Gastroesophageal sphincter (tissue), 3 donors: ENCODE data around the gene CCDC60.

Source experiments
- CTCF ChIP-seq, 4 experiments: fragments of 200-600 bp in 2 of 4; fragments of 450-650 bp in 2 of 4; sonication (generic) in 1 of 4; IDR thresholded peaks; one replicate each; pipeline ENCODE4 v1.5.1; 2017 to 2019; ENCODE audit warnings: antibody characterized with exemption in 4 of 4, mild to moderate bottlenecking in 2 of 4, moderate library complexity in 2 of 4
- POLR2A ChIP-seq, 2 donors: fragments of 450-650 bp; IDR thresholded peaks; one replicate each; pipeline ENCODE4 v1.6.1; 2017; ENCODE audit warnings: antibody characterized with exemption in 2 of 2, mild to moderate bottlenecking in 2 of 2, moderate library complexity in 1 of 2

GRCh38 chr12:119378903-119379302, 44.4 kb downstream of the CCDC60 start:
- TF ChIP-seq CTCF (IDR thresholded peaks at IDR 0.05) (no peak), POLR2A (IDR thresholded peaks at IDR 0.05) (no peak)
